EL (cell line): ENCODE measurements around the gene KANSL1.

Source experiments
- DNase-seq: peaks from one replicate; pipeline ENCODE4 v3.0.0-alpha.2; 2016

Gene KANSL1

DNA sequence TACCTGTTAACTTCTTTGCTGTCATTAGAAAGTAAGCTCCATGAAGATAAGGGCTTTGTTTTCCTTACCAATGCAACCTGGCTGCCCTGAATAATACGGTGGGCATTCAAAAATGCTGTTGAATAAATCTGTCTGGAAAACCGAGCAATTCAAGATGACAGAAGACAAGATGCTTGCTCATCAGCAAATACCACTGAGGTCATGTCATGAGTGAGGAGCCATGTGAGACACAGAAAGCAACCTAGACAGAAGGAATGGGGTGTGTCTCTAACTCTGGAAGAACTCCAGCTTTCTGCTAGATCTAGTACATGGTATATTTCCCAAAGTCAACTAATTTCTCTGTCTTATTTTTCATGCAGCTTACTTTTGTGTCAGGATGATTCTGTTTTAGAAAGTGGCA lies 130.0 kb downstream of the KANSL1 start:
- DNase-seq, result peak; percentile 91

DNA sequence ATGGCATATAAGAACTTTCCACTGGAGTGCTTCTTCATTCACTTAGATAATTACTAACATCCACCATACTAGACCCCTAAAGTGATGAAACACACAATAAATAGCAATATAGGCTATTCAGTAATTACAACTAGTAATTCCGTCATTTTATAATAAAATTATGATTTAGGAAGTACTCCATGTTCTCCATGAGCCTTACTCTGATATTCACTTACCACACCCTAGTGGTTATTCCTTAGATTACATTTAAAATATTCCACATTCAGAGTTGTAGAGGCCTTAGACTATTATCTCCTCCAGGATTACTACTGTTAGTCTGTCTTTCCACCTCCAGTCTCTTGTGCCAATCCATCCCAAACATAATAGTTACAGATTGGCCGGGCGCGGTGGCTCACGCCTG lies 131.8 kb downstream of the KANSL1 start:
- DNase-seq, result peak; percentile 18

DNA sequence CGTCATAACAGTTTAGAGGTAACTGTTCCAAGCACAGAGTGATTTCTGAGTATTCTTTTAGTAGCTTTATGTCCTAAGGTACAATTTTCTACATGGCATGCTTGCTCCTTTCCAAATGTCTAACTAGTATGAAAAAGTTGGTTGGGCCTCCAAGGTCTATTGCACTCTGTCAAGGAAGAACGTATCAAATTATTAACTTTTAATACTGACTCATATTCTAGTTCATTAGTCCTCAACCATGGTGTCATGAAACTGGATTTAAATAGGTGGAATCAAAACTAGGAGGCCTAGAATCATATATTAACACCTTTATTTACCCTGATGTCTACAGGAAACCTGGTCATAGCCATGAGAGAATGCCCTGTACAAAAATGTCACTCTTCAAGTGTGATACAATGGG lies 132.8 kb downstream of the KANSL1 start:
- no peak for DNase-seq

DNA sequence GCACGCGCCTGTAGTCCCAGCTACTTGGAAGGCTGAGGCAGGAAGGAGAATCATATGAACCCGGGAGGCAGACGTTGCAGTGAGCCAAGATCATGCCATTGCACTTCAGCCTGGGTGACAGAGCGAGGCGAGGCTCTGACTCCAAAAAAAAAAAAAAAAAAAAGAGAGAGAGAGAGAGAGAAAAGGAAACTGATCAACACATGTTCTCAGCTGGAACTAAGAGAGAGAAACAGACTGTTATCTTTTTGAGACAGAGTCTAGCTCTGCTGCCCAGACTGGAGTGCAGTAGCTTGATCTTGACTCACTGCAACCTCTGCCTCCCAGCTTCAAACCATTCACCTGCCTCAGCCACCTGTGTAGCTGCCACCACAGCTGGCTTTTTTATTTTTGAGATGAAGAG lies 133.7 kb downstream of the KANSL1 start:
- no peak for DNase-seq

DNA sequence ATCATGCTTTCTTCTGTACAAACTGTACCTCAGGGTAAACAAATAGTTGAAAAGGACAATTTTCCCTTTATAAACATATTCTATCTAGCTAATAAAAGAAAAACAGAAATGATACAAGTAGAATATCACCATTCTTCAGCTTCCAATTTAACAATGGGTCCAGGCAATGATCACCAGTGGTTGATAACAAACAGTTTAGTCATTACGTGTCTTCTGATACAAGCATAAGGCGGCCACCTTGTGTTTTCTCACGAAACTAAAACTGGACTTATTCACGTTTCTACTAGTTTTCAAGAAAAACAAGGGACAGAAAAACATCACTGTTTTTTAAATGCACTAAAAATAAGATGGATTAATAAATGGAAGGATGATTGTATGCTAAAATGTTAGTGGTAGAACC lies 135.9 kb downstream of the KANSL1 start:
- no peak for DNase-seq

DNA sequence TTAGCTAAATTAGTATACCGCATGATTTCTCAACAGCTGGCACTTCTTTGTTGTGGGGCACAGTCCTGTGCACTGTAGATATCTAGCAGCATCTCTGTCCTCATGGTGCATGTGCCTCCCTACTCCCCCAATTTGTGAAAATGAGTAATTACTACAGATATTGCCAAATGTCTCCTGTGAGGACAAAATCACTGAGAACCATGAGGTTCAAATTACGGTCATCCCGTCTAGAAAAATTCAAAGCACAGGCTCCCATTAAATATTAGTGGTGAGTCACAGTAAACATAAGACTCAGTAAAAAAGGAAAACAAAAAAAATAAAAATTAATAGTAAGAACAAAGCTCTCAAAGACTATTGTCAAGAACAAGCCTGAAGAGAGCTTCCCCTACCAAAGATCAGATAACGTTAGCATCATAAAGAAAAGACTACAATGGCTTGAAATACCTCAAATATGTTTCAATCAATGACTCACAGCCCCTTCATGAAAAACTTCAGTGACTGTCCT lies 136.4 kb downstream of the KANSL1 start:
- peak; percentile 74 for DNase-seq

DNA sequence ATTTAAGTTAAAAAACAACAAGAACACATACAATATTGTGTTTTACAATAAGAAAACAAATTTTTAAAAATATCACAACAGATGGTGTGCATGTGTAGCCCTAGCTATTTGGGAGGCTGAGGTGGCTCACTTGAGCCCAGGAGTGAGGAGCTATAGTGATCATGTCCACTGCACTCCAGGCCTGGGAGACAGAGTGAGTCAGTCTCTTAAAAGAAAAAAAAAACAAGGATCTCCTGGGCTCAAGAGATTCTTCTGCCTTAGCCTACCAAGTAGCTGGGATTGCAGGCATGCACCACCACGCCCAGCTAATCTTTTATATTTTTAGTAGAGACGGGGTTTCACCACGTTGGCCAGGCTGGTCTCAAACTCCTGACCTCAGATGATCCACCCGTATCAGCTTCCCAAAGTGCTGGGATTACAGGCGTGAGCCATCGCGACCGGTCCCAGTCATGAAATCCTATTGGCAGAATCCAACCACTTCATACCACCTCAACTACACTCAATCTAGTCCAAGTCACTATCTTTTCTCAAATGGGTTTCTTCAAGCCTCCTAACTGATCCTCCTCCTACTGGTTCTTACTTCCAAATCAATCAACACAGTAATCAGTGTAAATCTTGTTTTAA lies 139.2 kb downstream of the KANSL1 start:
- peak; percentile 71 for DNase-seq

DNA sequence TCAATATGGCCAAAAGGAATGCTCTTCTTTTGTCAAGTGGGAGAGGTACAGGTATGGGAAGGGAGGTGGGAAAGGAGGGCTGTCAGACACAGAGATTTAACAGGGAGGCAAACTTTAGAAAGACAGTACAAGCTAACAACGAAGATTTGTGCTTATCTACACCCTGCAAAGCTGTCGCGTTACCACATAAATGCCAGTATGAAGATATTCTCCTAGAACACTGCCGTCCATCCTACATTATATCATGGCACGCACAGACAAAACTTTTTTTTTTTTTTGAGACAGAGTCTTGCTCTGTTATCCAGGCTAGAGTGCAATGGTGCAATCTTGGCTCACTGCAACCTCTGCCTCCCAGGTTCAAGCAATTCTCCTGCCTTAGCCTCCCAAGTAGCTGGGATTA lies 143.6 kb downstream of the KANSL1 start:
- DNase-seq, result no peak

DNA sequence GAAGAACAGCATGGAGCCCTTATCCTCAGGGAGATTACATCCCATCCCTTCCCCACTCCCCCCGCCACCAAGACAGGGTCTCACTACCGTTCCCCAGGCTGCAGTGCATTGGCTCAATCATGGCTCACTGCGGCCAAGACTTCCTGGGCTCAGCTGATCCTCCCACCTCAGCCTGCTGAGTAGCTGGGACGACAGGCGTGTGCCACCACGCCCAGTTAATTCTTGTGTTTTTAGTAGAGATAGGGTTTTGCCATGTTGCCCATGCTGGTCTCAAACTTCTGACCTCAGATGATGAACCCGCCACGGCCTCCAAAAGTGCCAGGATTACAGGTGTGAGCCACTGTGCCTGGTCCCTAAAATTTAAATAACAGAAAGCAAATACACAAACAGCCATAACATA lies 145.4 kb downstream of the KANSL1 start:
- no peak for DNase-seq

DNA sequence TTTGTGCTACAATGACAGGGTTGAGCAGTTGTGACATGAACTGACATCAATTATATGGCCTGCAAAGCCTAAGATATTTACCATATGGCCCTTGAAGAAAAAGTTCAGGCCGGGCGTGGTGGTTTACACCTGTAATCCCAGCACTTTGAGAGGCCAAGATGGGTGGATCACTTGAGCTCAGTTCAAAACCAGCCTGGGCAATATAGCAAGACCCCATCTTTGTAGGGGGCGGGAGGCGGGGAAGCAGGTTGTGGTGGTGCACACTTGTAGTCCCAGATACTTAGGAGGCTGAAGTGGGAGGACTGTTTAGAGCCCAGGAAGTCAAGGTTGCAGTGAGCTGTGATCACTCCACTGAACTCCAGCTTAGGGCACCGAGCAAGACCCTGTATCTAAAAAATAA lies 145.8 kb downstream of the KANSL1 start:
- no peak for DNase-seq

DNA sequence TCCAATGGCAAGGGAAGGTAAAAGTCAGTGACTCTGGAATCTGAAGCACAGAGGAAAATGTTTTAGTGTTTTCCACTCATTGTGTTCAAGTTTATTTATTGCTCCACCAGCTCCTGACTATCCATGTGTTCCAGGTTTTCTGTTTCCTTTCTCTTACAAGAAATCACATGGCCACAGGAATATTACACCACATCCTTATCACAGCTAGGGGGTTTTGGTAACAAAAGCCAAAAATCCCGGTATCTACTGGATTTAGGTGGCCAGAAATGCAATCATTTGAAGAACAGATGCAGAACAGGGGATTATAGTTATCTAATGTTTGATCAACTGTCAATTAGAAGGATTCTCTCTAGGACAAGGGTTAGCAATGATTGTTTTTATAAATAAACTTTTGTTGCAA lies 146.3 kb downstream of the KANSL1 start:
- DNase-seq, result no peak

DNA sequence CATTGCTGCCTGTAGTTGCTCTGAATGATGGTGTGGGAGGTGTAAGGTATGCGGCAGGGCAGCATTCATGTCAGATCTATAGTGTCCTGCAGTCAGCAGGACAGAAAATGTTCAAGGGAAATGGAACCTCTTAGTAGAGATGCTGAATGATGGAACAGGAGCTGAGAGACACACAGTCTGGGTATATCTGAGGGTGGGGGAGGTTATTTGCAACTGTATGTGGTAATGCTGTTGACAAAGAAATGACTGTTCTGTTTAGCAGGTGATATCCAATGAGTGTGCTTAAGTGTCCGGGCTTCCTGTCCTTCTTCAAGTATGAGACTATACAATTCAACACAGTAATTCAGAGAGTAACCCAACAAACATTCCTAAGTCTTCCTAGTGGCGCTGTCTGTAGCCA lies 147.6 kb downstream of the KANSL1 start:
- DNase-seq, result no peak

DNA sequence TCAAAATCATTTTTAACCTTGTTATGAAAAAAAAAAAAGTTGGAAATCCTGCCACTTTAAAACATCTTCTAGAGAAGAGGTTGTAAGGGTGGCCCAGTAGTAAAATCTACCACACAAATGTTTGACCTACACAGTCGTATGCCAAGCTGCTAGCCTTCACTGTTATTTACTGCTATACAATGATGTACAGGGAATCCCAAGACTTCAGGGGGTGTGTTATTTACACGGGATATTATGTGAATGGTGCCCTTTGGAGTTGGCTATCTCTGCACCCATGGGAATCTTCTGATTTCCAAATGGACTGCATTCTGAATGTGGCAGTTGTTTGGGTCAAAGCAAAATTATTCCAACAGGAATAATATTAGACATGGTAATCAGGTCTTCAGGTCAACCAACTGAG lies 148.2 kb downstream of the KANSL1 start:
- DNase-seq, result no peak

DNA sequence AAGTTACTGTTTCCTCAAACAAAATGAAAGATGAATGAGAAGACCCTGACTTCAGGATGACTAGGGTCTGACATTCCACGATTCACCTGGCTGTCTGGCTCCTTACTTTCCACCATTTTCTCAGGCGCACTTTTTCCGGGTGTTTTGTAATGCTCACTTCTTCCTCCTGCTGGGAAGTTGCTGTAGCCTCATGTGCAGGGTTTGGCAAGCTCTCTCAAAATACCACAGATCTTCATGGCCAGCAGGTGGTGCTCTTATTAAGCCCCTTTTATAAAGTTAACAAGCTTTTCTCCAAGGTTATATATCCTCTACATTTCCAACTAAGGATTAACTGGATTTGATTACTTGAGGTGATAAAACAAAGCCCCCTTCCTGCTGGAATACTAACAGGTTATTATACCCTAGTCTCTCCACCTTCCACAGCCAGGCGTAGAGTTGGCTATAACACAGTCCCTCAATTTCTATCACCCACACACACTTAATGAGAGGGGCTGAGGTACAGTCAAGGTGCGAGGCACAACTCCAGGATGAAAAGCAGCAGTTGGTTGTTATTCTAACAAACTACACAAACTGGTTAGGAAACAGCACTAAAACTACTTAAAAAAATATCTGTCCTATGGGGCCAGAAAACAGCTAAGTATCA lies 148.8 kb downstream of the KANSL1 start:
- DNase-seq, result peak; percentile 89

DNA sequence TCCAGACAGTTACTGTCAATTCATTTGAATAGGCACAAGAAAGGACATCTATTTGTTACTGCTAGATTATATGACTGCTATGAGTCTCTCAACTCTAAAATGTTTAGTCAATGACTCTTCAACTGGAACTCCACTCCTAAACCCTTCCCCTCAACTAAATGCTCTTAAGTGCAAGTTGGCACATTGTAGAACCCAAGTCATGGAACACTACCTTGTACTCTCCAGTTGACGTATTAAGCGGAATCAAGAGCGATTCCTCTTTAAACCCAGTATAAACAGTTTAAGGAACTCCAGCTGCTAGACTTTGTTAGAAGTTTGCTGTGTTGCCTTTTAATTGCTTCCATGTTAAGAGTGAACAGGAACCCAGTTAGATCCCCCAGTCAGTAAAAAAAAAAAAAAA lies 149.6 kb downstream of the KANSL1 start:
- no peak for DNase-seq

DNA sequence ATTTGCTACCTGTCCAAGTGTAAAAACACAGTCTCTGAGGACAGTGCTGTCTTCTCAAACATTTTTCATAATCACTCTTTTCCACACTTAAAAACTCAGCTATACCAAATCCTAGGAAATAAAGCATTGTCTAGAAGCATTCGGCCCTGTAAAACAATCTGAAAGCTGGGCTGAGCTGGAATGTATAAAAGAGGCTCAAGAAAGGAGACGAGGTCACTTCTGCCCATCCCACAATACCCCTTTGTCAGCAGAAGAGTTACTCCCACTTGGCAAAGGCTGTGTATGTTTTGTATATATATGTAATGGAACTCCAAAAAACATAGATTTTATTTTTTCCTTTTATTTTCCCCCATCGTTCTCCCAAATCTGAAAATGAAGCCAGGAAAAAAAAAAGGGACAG lies 150.3 kb downstream of the KANSL1 start:
- DNase-seq, result no peak

DNA sequence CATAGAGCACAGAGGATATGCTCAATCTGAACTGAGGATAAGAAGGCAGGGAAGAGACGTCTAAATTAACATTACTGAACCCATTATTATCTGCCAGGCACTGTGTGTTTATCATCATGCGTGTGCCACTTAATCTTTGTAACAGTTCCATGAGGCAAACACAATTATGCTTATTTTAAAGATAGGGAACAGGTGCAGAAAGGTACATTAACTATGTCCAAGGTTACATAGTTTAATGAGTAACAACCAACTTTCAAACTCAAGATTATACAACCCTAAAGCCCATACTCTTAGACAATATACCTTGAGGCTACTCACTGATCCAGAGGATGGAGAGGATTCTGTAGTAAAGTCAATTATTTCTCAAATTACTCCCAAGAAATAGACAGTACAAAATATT lies 151.0 kb downstream of the KANSL1 start:
- no peak for DNase-seq

DNA sequence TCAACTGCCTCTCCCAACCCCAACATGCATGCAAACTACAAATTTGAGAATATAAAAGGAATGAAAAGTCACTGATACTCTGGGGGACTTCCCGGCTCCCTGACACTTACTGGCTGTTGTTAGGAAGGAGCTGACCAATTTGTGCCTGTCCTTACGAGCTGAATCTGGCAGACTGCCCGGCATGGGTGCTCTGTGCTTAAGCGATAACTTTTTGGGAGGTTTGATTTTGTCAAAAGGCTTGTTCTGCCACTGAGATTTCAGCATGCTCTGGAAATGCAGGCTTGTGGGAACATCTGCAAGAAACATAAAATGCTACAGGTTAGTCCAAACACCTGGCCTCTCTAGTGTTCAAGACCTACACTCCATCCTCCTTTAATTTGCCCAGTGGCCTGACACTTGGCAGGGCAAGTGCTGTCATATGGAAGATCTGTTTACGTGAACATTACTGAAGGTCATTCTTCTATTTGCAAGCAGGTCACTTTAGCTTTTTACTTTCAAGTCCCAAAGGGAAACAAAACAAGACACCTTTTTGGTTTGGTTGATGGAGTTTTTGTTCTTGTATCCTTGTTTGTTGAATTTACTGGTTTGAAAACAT lies 153.5 kb downstream of the KANSL1 start:
- DNase-seq, result no peak

DNA sequence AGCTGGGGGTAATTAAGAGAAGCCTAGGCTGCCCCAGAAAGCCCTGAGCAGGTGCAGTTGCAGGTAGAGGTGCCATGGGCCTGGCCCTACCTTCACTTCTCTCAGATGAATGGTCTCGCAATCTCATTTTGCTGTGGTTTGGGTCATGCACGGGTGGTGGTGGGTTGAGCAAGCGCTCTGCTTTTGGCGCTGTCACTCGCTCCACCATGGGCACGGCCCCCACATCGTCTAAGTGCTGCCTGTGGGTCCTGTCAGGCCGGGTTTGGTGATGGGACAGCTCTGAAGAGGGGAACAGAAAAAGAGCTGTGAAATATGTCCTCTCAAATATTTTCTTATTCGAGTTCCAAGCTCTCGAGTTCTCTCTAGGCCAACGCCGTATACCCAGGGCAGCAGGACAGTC lies 154.3 kb downstream of the KANSL1 start:
- DNase-seq, result no peak

DNA sequence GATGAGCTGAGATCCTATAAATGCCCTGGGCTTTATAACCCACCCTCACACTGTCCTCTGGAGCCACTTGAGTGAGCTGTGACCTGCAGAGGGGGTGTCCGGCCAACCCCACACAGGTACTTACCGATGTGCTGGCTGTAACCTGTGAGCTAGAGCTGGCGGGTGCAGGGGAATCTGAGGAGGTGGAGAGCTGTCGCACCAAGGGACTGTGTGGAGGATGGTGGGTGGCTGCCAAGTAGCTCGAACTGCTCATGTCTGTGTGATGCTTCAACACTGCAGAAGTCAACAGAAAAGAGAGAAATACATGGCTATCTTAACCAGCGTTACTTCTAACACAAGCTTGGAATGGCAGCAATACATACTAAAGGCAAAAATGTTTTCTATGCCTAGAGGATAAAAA lies 154.8 kb downstream of the KANSL1 start:
- DNase-seq, result no peak

DNA sequence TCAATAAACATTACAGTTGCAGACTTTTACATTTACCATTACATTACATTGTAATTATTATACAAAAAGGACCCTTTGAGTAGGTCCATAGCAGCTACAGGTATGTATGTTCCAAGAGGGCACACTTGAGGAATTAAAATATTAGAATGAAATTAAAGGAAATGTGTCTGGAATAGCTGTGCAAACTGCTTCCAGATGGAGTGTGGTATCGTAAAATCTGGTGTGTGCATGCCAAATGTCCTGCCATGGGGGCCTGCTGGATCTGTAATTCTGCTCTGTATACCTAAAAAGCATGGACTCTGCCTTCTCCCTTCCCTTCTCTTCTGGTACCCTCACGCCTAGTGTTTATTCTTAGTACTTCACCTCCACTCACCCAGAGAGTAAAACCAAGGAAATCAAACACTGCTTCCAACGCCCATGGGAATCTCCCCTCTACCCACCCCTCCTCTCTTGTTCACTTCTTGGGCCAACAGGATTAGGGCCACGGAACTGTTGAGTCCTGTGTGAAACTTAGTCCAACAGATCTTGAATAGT lies 155.4 kb downstream of the KANSL1 start:
- DNase-seq, result no peak

DNA sequence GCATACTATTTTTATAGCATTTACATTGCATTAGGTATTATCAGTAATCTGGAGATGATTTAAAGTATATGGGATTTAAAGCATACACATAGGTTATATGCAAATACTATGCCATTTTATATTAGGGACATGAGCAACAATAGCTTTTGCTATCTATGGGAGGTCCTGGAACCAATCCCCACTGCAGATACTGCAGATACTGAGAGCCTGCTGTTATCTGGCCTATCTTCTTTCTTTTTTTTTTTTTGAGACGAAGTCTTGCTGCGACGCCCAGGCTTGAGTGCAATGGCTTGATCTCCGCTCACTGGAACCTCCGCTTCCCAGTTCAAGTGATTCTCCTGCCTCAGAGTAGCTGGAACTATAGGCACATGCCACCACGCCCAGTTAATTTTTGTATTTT lies 156.7 kb downstream of the KANSL1 start:
- no peak for DNase-seq

DNA sequence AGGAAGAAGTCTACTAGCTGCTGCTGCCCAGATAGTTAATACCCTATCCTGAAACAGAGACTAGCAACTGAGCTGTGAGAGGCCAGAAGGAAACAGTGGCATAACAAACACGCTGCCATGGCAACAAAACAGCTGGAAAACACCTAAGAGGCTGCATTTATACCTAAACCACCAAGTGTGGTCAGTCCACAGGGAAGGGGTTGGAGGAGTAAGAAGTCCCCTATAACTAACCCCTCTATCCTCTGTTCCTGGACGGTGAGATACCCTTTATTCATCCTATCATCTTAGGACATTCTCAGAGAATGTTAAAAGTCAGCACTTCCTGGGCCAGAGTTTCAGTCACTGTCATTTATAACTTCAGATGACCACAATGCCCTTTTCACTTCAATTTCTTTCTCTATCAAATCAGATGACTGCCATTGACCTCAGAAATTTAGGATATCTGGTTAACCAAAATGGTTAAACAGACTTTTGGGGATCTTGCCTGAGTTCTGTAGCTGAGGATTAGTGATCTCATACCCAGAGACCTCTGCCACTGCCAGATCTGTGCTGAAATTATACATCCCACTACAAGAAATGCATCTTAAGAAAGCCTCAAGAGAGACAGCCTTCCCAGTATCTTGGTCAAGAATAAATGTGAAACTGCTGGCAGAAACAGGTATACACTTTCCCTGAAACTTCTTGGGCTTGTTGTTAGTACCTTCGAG lies 158.0 kb downstream of the KANSL1 start:
- DNase-seq, result no peak

DNA sequence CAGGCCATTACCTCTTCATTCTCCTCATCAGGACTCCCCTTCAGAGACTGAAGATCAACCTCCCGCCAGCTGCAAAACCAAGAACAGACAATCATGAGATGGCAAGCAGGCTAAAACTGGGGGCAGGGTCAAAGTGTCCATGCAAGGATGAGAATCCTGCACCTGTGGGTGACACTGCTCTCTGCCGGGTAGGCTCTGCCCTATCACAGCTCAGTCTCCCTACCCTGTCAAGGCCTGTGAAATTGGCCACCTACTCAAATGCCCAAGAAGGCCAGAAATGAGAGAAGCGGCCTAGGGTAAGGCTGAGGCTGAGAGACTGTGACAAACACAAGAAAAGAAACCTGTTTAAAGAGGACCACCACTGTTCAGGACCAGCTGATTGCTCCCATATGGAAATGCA lies 159.8 kb downstream of the KANSL1 start:
- no peak for DNase-seq
